ENCODE measurements around the gene TEX13D.
"Not testable (repeated sequence)": the region's sequence is repeated elsewhere in the genome, so short reads cannot be mapped to it uniquely, and the experiment has no call there.

The TEX13D gene

DNA sequence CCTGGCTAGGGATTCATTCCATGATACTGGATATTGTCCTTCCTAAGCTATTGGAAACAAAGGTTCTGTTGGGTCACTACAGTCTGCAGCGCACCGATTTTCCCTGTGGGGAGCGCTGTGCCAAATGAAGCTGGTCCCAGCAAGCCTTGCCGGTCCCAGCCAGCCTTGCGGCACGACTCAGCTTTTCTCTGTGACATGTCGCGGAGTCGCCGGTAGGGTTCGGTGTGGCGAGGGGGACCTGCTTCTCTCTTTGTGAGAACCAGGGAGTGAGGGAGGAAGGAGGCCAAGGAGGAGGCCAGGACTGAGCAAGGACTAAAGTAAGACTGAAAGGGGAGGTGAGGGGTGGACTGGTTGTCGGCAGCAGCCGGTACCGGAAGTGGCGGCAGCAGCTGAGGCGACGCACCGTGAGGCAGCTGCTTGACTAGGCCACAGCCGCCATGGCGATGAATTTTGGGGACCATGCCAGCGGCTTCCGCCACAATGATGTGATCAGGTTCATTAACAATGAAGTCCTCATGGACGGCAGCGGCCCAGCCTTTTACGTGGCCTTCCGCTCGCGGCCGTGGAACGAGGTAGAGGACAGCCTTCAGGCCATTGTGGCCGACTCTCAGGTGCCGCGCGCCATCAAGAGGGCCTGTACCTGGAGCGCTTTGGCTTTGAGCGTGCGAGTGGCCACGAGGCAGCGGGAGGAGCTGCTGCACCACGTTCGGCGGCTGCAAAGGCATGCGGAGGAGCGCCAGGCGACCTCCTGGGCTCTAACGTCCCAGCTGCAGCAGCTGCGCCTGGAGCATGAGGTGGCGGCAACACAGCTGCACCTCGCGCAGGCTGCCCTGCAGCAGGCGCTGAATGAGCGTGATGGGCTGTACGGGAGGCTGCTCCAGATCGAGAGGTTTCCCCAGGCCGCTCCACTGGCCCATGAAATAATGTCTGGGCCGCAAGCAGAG is at the start of gene TEX13D:
Gene TEX13D (plus strand): TSS at position 180 of the 944 bp plus-strand sequence. CDS start 258 bp downstream, at position 438.
- ChIA-PET CTCF (no interaction called here), POLR2A (no interaction called here)
- no peak for TF ChIP-seq BHLHE40 (IDR thresholded peaks at IDR 0.05; ENCODE audit: borderline replicate concordance)
- no peak for TF ChIP-seq LEF1 (IDR thresholded peaks at IDR 0.05; ENCODE audit: borderline replicate concordance)
- no peak for TF ChIP-seq FOXA1 (IDR thresholded peaks at IDR 0.05)
- TF ChIP-seq L3MBTL2 (conservative IDR thresholded peaks at IDR 0.05) = no peak
- no peak for TF ChIP-seq FOXK2 (IDR thresholded peaks at IDR 0.05)
- no peak for TF ChIP-seq ELF4 (IDR thresholded peaks at IDR 0.05)
- TF ChIP-seq FOXM1 (IDR thresholded peaks at IDR 0.05; ENCODE audit: borderline replicate concordance) = no peak
- TF ChIP-seq, protein P1, sequence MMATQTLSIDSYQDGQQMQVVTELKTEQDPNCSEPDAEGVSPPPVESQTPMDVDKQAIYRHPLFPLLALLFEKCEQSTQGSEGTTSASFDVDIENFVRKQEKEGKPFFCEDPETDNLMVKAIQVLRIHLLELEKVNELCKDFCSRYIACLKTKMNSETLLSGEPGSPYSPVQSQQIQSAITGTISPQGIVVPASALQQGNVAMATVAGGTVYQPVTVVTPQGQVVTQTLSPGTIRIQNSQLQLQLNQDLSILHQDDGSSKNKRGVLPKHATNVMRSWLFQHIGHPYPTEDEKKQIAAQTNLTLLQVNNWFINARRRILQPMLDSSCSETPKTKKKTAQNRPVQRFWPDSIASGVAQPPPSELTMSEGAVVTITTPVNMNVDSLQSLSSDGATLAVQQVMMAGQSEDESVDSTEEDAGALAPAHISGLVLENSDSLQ (IDR thresholded peaks at IDR 0.05) = no peak
- no peak for TF ChIP-seq SUZ12 (IDR thresholded peaks at IDR 0.05)
- no peak for TF ChIP-seq NFRKB (IDR thresholded peaks at IDR 0.05)
- no peak for TF ChIP-seq CTBP1 (IDR thresholded peaks at IDR 0.05; ENCODE audit: borderline replicate concordance)
- no peak for DNase-seq (ENCODE audit: extremely low spot score)

DNA sequence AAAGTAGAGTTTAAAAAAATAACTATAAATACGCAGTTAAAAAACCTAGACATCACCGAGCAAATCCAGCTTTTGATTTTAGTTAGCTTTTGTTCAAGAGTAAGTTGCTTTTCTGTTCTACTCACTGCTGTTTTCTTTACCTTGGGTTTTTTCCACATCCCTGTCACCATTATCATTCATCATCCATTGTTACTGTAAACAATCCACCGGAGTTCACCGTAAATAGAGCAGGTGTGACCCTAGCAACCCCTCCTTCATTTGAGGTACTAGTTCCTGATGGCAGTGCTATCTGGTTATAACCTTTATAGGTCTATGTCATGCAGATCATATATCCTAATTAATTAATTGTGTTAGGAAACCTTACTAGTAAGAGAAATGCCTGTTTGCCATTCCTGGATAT is 43.0 kb upstream of the TEX13D start:
- POLR2A ChIA-PET = no interaction called here
- TF ChIP-seq FOXK2 (IDR thresholded peaks at IDR 0.05) (no peak), BHLHE40 (IDR thresholded peaks at IDR 0.05; ENCODE audit: borderline replicate concordance) (no peak), FOXM1 (IDR thresholded peaks at IDR 0.05; ENCODE audit: borderline replicate concordance) (no peak), FOXA1 (IDR thresholded peaks at IDR 0.05) (no peak), ZNF384 (IDR thresholded peaks at IDR 0.05) (no peak), LEF1 (IDR thresholded peaks at IDR 0.05; ENCODE audit: borderline replicate concordance) (no peak), L3MBTL2 (conservative IDR thresholded peaks at IDR 0.05) (no peak), HDGF (IDR thresholded peaks at IDR 0.05; ENCODE audit: borderline replicate concordance) (no peak), SP1 (IDR thresholded peaks at IDR 0.05) (no peak), TARDBP (IDR thresholded peaks at IDR 0.05) (no peak), ARNT (IDR thresholded peaks at IDR 0.05) (no peak)
- TF ChIP-seq, protein P1 (IDR thresholded peaks at IDR 0.05) = no peak
- CTCF ChIA-PET = no interaction called here
- no peak for DNase-seq (ENCODE audit: extremely low spot score)

DNA sequence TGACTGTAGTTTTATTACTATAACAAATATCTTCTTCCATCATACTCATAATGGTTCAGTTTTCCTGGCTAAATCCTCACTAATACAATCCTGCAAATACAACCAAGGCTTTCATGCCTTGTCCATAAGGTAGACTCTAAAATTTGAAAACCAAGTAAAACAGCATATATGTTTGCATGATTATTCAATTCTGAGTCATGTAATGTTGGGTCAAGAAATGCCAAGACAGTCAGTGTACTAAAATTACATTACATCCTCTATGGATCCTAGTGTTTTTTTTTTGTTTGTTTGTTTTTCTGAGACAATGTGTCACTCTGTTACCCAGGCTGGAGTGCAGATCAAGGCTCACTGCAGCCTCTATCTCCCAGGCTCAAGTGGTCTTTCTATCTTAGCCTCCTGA is 38.6 kb upstream of the TEX13D start:
- POLR2A ChIA-PET = no interaction called here
- TF ChIP-seq CTBP1 (IDR thresholded peaks at IDR 0.05; ENCODE audit: borderline replicate concordance) (no peak), NFRKB (IDR thresholded peaks at IDR 0.05) (no peak), FOXM1 (IDR thresholded peaks at IDR 0.05; ENCODE audit: borderline replicate concordance) (no peak), ARNT (IDR thresholded peaks at IDR 0.05) (no peak), ZNF384 (IDR thresholded peaks at IDR 0.05) (no peak), SUZ12 (IDR thresholded peaks at IDR 0.05) (no peak), LEF1 (IDR thresholded peaks at IDR 0.05; ENCODE audit: borderline replicate concordance) (no peak), L3MBTL2 (conservative IDR thresholded peaks at IDR 0.05) (no peak), TARDBP (IDR thresholded peaks at IDR 0.05) (no peak), BHLHE40 (IDR thresholded peaks at IDR 0.05; ENCODE audit: borderline replicate concordance) (no peak), FOXK2 (IDR thresholded peaks at IDR 0.05) (no peak), HDGF (IDR thresholded peaks at IDR 0.05; ENCODE audit: borderline replicate concordance) (no peak), FOXA1 (IDR thresholded peaks at IDR 0.05) (no peak), SP1 (IDR thresholded peaks at IDR 0.05) (no peak), ELF4 (IDR thresholded peaks at IDR 0.05) (no peak)
- TF ChIP-seq, protein P1 (IDR thresholded peaks at IDR 0.05) = no peak
- no peak for DNase-seq (ENCODE audit: extremely low spot score)
- CTCF ChIA-PET = no interaction called here

DNA sequence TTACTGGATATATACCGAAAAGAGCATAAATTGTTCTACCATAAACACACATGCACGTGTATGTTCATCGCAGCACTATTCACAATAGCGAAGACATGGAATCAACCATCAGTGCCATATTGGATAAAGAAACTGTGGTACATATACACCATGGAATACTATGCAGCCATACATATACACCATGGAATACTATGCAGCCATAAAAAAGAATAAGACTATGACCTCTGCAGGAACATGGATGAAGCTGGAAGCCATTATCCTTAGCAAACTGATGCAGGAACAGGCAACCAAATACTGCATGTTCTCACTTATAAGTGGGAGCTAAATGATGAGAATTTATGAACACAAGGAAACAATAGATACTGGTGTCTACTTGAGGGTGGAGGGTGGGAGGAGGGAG is 33.1 kb upstream of the TEX13D start:
- POLR2A ChIA-PET; DNase-seq (ENCODE audit: extremely low spot score); CTCF ChIA-PET: not testable (repeated sequence)

DNA sequence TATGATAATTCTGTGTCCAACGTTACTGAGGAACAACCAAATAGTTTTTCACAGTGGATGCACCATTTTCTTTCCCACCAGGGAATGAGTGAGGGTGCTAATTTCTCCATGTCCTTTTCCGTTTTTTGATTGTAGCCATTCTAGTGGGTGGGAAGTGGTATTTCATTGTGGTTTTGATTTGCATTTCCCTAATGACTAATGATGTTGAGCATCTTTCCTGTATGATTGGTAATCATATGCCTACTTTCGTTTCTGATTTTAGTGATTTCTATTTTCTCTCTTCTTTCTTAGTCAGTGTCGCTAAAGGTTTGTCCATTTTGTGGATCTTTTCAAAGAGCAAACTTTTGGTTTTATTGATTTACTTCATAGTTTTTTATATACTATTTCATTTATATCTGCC is 32.1 kb upstream of the TEX13D start:
- no peak for DNase-seq (ENCODE audit: extremely low spot score)
- ChIA-PET POLR2A (no interaction called here), CTCF (no interaction called here)
- TF ChIP-seq LEF1 (IDR thresholded peaks at IDR 0.05; ENCODE audit: borderline replicate concordance) (no peak), FOXM1 (IDR thresholded peaks at IDR 0.05; ENCODE audit: borderline replicate concordance) (no peak)

DNA sequence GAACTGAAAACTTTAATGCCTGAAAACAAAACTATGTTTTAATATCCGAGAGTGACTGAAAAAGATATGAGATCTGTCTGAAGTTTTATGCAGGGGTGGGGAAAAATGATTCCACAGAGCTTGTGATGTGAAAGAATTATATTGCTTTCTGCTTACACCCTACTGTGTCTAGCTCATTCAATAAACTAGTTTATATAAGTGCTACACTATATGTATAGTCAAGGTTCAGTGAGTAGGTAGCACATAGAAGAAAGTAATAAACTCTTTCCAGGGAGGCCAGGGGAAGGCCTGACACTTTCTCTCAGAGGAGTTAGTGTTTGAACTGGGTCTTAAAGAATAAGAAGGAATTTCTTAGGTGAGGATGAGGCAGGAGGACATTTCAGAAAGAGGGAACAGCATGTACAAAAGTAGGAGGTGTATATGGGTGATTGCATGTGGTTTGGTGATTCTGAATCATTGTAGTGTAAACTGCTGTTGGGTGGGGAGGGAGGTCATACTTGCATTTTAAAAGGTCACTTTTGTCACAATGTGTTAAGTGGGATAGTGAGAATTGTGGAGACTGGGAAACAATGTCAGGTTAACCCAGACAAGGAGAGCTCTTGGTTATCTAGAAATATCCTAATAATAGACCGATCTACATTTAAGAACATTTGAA is 25.1 kb upstream of the TEX13D start:
- TF ChIP-seq L3MBTL2 (conservative IDR thresholded peaks at IDR 0.05) (no peak), FOXM1 (IDR thresholded peaks at IDR 0.05; ENCODE audit: borderline replicate concordance) (no peak), NFRKB (IDR thresholded peaks at IDR 0.05) (no peak), ZNF384 (IDR thresholded peaks at IDR 0.05) (no peak), LEF1 (IDR thresholded peaks at IDR 0.05; ENCODE audit: borderline replicate concordance) (no peak), ARNT (IDR thresholded peaks at IDR 0.05) (no peak), SP1 (IDR thresholded peaks at IDR 0.05) (no peak), ELF4 (IDR thresholded peaks at IDR 0.05) (no peak), CTBP1 (IDR thresholded peaks at IDR 0.05; ENCODE audit: borderline replicate concordance) (no peak), TARDBP (IDR thresholded peaks at IDR 0.05) (no peak), FOXA1 (IDR thresholded peaks at IDR 0.05) (no peak), SUZ12 (IDR thresholded peaks at IDR 0.05) (no peak), BHLHE40 (IDR thresholded peaks at IDR 0.05; ENCODE audit: borderline replicate concordance) (no peak), HDGF (IDR thresholded peaks at IDR 0.05; ENCODE audit: borderline replicate concordance) (no peak), FOXK2 (IDR thresholded peaks at IDR 0.05) (no peak)
- TF ChIP-seq, protein P1 (IDR thresholded peaks at IDR 0.05) = no peak
- DNase-seq (ENCODE audit: extremely low spot score) = no peak
- ChIA-PET CTCF (no interaction called here), POLR2A (no interaction called here)

Data from HEK293T (cell line).